ENCODE data around the gene GULP1. TPM values are rescaled to one million over a fixed set of nuclear protein-coding genes. Genes with fewer than 3 reads are reported as not detected.

Gene GULP1
- total RNA-seq, 1 donor from 2014 or later = 39.4 TPM

GRCh38 chr2:188364033-188364630 lies 72.5 kb downstream of the GULP1 start:
- Mint-ChIP-seq H3K36me3 (ENCODE audit: low read depth, unreplicated experiment) (peaks cover 3% of the 10 kb centered on the region), H3K27ac (ENCODE audit: unreplicated experiment) (no peak overlapping the region), H3K27me3 (ENCODE audit: low read depth, unreplicated experiment) (no peaks in the 10 kb centered on the region), H3K4me1 (ENCODE audit: low read depth, unreplicated experiment) (peaks cover 5% of the 10 kb centered on the region), H3K4me3 (ENCODE audit: unreplicated experiment) (no peak overlapping the region), H3K9me3 (ENCODE audit: unreplicated experiment) (no peaks in the 10 kb centered on the region)
- H3K4me1 ChIP-seq (ENCODE audit: insufficient read depth, low read length) = no peaks in the 10 kb centered on the region
- H3K9me3 ChIP-seq (ENCODE audit: insufficient read depth, low read depth, low read length) = no peaks in the 10 kb centered on the region
- H3K79me2 ChIP-seq (ENCODE audit: insufficient read depth, low read length) = no peaks in the 10 kb centered on the region
- no peaks in the 10 kb centered on the region for H4K20me1 ChIP-seq (ENCODE audit: insufficient read depth, low read length)
- FAIRE-seq = no peak
- no peak overlapping the region for H3K4me3 ChIP-seq (ENCODE audit: insufficient read depth, low read depth, low read length)
- H3K27ac ChIP-seq (ENCODE audit: low read depth, low read length) = no peak overlapping the region
- TF ChIP-seq EZH2 (IDR thresholded peaks at IDR 0.05; ENCODE audit: insufficient read depth, low read length) = no peak
- no peak for TF ChIP-seq CTCF (IDR thresholded peaks at IDR 0.05; ENCODE audit: insufficient read depth, low read depth, low read length)
- H3K9ac ChIP-seq (ENCODE audit: low read length) = no peak overlapping the region
- no peak overlapping the region for H2AFZ ChIP-seq (ENCODE audit: low read depth, low read length)
- DNase-seq (ENCODE audit: low read depth) = no peak
- no peaks in the 10 kb centered on the region for H3K36me3 ChIP-seq (ENCODE audit: insufficient read depth, low read length)
- no peak overlapping the region for H3K4me2 ChIP-seq (ENCODE audit: low read length)
- no peaks in the 10 kb centered on the region for H3K27me3 ChIP-seq (ENCODE audit: insufficient read depth, low read length)

- H2AFZ ChIP-seq (ENCODE audit: low read depth, low read length) = no peak overlapping the region
- no peak overlapping the region for H3K4me3 Mint-ChIP-seq (ENCODE audit: unreplicated experiment)
- H3K9me3 Mint-ChIP-seq (ENCODE audit: unreplicated experiment) = peaks cover 2% of the 10 kb centered on the region
- H3K27ac ChIP-seq (ENCODE audit: low read depth, low read length) = no peak overlapping the region
- H3K4me2 ChIP-seq (ENCODE audit: low read length) = no peak overlapping the region
- no peaks in the 10 kb centered on the region for H4K20me1 ChIP-seq (ENCODE audit: insufficient read depth, low read length)
- H3K4me1 Mint-ChIP-seq (ENCODE audit: low read depth, unreplicated experiment) = peaks cover 2% of the 10 kb centered on the region
- H3K36me3 Mint-ChIP-seq (ENCODE audit: low read depth, unreplicated experiment) = peaks cover 3% of the 10 kb centered on the region
- no peaks in the 10 kb centered on the region for H3K27me3 Mint-ChIP-seq (ENCODE audit: low read depth, unreplicated experiment)
- H3K36me3 ChIP-seq (ENCODE audit: insufficient read depth, low read length) = no peaks in the 10 kb centered on the region
- no peaks in the 10 kb centered on the region for H3K27me3 ChIP-seq (ENCODE audit: insufficient read depth, low read length)
- no peak for FAIRE-seq
- DNase-seq (ENCODE audit: low read depth) = no peak
- H3K79me2 ChIP-seq (ENCODE audit: insufficient read depth, low read length) = no peaks in the 10 kb centered on the region
- no peak overlapping the region for H3K27ac Mint-ChIP-seq (ENCODE audit: unreplicated experiment)
- no peak overlapping the region for H3K9ac ChIP-seq (ENCODE audit: low read length)
- no peak overlapping the region for H3K4me3 ChIP-seq (ENCODE audit: insufficient read depth, low read depth, low read length)
- no peaks in the 10 kb centered on the region for H3K4me1 ChIP-seq (ENCODE audit: insufficient read depth, low read length)
- no peak for TF ChIP-seq EZH2 (IDR thresholded peaks at IDR 0.05; ENCODE audit: insufficient read depth, low read length)
- no peak for TF ChIP-seq CTCF (IDR thresholded peaks at IDR 0.05; ENCODE audit: insufficient read depth, low read depth, low read length)
- H3K9me3 ChIP-seq (ENCODE audit: insufficient read depth, low read depth, low read length) = no peaks in the 10 kb centered on the region
Observed at GRCh38 chr2:188365058-188365641, 73.5 kb downstream of the GULP1 start.

- Histone ChIP-seq H4K20me1 (ENCODE audit: insufficient read depth, low read length) (no peaks in the 10 kb centered on the region), H3K9me3 (ENCODE audit: insufficient read depth, low read depth, low read length) (no peaks in the 10 kb centered on the region)
- no peak overlapping the region for H3K4me3 Mint-ChIP-seq (ENCODE audit: unreplicated experiment)
Observed at GRCh38 chr2:188367164-188367563, 75.5 kb downstream of the GULP1 start.

More at GRCh38 chr2:188367164-188367563, 75.5 kb downstream of the GULP1 start:
- TF ChIP-seq EZH2 (IDR thresholded peaks at IDR 0.05; ENCODE audit: insufficient read depth, low read length) (no peak), CTCF (IDR thresholded peaks at IDR 0.05; ENCODE audit: insufficient read depth, low read depth, low read length) (no peak)
- no peak overlapping the region for H3K9ac ChIP-seq (ENCODE audit: low read length)
- Mint-ChIP-seq H3K4me1 (ENCODE audit: low read depth, unreplicated experiment) (peaks cover 2% of the 10 kb centered on the region), H3K9me3 (ENCODE audit: unreplicated experiment) (peaks cover 2% of the 10 kb centered on the region), H3K27me3 (ENCODE audit: low read depth, unreplicated experiment) (no peaks in the 10 kb centered on the region), H3K36me3 (ENCODE audit: low read depth, unreplicated experiment) (peaks cover 3% of the 10 kb centered on the region), H3K27ac (ENCODE audit: unreplicated experiment) (no peak overlapping the region)
- H3K4me2 ChIP-seq (ENCODE audit: low read length) = no peak overlapping the region
- H3K27ac ChIP-seq (ENCODE audit: low read depth, low read length) = no peak overlapping the region
- no peaks in the 10 kb centered on the region for H3K36me3 ChIP-seq (ENCODE audit: insufficient read depth, low read length)
- no peak overlapping the region for H3K4me3 ChIP-seq (ENCODE audit: insufficient read depth, low read depth, low read length)
- H3K4me1 ChIP-seq (ENCODE audit: insufficient read depth, low read length) = no peaks in the 10 kb centered on the region
- H3K27me3 ChIP-seq (ENCODE audit: insufficient read depth, low read length) = no peaks in the 10 kb centered on the region
- no peak for FAIRE-seq
- DNase-seq (ENCODE audit: low read depth) = no peak
- no peaks in the 10 kb centered on the region for H3K79me2 ChIP-seq (ENCODE audit: insufficient read depth, low read length)
- no peak overlapping the region for H2AFZ ChIP-seq (ENCODE audit: low read depth, low read length)

Data from astrocyte (in vitro differentiated cells and primary cell).